ENCODE results near the gene CEL.

CEL gene

DNA sequence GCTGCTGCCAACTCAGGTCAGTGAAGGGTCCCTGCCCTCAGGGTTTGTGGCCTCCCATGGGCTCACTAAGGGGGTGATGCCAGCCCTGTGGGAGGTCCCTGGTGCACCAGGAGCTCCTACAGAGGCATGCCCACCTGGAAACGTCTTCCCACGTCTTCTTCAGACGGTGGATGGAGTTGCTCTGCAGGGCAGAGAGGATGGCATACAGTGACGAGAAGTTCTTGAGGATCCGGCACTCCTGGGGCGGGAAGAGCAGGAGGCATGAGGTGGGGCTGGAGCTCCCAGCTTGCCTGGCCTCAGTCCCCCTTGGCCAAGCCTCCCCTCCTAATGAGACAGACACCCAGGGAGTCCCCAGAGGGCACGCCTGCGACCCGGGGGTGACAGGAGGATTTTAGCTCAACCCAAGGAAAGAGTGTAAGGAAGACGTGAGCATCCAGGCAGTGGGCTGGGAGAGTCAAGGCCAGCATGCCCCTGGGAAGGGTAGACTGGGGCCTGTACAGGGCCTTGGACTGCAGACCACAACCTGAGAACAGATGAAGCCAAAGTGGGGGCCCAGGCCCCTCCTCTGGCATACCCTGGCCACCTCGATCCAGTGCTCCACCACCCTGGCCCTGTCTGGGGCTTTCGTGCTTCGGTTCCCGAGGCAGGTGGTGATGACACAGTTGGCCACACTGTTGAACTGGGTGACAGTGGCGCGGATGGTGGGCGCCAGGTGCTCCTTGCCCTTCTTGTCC is 44.9 kb downstream of the CEL start:
- DNase-seq = peak; percentile 15

DNA sequence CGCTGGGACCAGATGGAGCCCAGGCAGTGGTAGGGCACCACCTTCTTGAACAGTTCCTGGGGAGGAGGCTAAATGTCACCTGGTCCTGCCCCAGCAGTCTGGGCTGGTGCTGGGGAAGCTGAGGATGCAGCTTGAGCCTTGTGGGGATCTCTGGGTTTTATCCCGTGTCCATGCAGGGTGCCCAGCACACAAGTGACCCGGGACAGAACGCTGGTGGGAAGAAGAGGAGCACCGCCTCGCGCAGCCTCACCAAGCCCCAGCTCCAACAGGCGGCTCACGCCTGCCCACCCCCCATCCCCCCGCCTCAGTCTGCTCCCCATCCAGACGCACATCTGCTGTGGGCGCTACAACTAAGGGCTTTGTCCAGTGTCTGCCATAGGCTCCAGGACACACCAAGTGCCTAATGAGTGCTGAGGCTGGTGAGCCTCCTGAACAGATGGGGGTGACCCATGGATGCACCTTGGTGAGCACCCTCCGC is 45.5 kb downstream of the CEL start:
- no peak for DNase-seq

DNA sequence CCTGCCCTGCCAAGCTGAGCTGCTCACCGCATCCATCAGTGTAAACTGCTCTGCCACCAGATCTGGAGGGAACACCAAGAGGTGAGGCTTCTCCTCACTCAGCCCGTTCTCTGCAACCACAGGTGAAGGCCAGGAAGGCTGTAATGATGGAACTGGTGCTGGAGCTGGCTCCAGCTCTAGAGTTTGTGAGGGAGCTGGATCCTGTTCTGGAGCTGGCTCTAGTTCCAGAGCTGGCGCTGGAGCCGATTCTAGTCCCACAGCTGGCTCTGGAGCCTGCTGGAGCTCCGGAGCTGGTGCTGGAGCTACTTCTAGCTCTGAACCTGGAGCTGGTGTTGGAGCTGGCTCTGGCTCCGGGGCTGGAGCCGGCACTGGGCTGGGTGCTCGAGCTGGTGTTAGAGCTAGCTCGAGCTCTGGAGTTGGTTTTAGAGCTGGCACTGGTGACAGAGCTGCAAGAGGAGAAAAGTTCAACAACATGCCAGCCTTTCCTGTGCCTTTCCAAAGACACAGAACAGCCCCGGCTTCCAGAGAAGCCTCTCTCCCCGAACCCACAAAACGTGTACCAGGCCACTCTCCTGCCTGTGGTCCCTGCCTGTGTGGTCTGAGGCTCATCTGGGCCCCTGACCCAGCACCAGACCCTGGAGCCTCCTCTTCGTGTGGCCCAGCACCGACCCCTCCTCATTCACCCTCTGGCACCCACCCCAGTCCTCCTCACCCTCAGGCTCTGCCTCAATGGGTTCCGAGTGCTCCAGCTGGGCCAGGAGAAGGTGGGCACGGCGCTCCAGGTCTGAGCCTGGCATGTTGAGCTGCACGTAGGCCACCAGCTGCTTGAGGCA is 46.4 kb downstream of the CEL start:
- DNase-seq = no peak

DNA sequence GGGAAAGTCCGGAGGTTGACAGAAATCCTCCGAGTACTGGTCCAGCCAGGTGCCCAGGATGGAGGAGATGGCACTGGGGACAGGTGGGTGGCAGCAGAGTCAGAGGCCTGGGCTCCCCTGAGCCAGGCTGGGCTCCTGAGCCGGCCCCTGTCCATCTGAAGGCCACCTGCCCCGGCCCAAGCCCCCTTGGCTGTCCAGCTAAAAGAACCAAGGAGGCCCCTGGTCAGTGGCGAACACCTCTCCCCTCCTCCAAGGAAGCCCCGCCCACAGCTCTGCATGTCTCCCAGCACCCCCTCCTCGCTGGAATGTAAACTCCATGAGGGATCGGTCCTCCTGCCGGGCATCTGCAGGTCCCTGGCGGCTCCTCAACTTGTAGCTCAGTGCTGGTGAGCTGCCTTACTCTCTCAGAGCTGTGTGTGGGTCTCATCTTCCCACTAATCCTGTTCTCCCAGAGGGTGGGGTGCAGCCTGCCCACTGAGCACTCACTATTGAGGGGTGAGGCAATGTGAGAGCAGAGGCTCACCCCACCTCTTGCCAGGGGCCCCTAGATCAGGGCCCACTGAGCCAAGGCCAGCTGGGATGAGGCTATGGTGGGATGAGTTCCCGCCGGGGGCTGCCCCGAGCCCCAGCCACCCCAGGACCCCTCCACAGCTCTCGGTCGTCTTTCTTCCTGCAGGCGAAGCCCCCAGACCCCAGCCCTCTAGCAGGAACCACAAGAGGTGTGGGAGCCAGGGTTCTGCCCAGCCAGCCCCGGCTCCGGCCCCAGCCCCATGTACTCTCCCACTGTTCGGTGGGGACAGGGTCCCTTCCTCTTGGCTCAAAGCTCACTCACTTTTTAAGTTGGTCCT is 47.2 kb downstream of the CEL start:
- DNase-seq = no peak

DNA sequence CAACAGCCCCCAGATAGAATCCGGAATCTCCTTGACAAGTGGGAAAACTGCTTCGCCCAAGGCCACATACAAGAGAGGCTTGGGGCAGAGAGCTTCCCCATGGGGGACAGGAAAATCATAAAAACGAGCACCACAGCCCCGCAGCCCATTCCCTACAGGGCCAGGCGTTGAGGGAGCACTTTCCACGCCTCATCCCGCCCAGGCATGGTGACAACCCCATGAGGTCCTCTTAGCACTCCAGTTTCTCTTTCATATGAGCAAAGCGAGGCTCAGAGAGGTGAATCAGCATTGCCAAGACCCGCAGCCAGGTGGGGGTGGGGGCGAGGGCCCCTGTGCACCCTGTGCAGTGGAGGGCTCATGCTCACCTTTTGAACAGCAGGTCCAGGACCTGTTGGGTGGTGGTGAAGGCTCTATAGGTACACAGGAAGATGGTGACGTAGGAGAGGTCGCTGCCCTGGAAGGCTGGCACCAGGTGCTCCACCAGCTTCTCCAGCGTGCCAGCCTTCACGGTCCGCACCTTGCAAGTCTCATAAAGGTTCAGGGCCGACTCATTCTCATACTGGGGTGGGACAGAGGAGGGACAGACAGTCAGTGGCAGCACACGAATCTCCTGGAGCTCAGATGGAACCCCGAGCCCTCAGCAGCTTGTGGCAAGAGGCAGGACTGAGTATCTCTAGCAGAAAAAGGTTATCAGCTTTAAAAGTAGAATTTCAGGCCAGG is 48.3 kb downstream of the CEL start:
- no peak for DNase-seq

DNA sequence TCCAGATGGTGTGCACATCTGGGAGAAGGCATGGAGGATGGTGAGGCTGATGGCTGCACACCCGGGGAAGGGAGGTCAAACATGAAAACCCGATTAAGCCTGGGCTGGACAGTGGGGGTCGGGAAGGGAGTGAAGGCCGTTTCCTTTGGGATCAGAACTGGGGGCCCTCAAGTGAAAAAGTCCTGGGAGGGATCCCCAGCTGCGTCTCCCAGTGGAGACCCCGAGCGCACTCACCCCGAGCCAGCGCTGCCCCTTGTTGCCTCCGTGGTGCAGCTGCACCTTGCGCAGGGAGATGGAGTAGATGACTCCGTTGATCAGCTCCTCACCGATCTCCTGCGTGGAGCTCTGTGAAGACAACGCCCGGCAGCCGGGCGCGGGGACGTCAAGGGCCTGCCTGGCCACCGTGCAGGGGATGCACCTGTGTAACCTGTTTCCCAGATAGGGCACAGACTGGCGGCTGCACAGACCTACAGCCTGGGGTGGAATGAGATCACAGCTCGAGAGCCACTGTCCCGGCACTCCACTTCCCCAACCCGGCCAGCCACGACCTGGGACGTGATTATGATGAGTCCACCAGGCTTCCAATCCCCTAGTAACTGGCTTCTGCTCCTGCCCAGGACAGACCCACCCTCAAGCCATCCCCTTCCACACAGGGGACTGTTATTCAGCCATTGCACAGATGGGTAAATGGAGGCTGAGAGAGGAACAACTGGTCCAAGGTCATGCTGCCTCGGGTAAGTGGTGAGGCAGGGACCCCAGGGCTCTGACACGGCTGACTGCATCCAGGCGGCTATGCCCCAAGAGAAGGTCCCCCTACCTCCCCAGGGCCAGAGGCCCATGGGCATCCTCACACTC is 50.3 kb downstream of the CEL start:
- no peak for DNase-seq

DNA sequence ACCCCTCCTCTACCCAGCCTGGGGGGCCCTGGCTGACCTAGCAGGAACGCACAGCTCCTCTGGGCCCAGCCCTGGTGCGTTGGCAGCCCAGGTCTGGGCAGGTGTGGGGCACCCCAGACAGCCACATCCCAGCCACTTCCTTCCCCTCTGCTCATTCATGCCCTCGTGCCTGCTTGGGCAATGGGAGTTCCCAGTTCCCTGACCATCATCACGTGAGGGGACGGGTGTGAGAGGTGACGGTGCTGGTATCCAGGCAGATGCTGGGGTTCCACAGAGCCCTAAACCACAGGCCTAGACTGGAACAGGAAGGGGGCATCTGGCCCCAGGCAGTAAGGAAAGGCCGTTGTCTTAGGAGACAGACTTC is 50.9 kb downstream of the CEL start:
- DNase-seq = no peak

DNA sequence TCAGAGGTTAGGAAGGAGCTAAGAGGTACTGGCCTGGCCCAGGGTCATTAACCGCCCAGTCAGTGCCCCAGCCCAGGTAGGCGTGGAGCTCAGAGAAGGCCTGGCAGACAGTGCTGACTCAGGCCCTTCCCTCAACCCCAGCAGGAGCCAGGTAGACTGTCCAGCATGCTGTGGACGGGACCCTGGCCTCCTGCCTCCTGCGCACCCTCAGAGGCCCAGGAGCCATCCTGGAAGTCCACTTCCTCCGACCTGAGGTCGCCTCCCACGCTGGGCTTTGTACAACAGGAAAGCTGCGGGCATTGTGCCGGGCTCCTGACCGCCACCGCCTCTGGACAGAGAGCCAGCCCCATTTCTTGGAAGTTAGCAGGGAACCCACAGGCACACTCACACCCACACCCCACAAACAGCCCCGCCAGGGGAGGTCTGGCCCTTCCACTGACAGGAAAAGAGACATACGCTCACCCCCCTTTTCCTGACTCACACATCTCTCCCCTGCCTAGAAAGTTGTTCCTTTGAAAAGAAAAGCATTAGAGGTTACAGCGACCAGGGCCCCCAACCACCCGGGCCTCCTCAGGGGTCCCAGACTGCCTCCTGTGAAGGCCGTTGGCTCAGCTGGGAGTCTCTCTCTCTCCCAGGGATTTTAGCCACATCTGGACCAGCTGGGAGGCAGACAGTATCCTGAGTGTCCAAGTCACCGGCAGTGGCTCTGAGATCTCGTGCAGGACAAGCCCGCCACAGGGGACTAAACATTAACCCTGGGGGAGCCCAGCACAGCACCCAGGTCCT is 51.6 kb downstream of the CEL start:
- no peak for DNase-seq

DNA sequence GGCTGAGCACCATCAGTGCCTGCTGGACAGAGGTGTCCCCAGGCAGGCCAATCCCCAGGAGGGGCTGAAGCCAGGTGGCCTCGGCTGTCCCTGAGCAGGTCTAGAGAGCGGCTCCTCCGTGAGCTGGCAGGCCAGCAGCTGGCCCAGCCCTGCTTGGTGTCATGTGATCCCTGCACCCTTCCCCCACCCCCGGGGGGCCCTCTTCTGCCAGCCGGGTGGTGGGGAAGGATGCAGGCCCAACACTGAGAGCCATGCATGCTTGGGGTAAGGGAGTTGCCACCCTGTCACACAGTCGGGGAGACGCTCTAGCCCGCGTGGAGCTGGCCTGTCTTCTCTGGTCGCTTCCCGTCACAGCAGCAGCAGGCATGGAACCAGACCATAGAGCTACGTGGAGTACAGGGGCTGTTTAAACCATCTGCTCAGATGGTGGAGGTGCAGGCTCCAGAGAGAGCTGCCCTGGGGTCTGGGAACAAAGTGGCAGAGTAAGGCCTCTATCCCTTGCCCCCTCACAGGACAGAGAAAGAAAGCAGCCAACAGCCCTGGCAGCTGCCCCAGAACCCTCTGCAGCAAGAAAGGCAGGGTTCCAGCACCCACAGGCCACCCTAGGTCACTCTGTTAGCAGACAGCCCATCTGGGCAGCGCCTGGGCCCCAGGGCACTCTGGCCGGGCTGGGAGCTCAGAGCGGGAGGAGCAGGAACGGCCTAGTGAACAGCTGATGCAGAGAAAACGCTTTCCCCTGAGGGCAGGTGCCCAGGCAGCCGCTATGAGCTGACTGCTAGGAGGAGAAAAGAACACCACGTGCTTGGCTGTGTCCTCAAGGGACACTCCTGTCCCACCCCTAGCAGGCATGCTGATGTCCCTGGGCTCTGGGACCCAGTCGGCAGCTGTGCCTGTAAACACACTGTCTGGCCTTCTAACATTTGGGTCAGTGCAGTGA is 52.4 kb downstream of the CEL start:
- no peak for DNase-seq

DNA sequence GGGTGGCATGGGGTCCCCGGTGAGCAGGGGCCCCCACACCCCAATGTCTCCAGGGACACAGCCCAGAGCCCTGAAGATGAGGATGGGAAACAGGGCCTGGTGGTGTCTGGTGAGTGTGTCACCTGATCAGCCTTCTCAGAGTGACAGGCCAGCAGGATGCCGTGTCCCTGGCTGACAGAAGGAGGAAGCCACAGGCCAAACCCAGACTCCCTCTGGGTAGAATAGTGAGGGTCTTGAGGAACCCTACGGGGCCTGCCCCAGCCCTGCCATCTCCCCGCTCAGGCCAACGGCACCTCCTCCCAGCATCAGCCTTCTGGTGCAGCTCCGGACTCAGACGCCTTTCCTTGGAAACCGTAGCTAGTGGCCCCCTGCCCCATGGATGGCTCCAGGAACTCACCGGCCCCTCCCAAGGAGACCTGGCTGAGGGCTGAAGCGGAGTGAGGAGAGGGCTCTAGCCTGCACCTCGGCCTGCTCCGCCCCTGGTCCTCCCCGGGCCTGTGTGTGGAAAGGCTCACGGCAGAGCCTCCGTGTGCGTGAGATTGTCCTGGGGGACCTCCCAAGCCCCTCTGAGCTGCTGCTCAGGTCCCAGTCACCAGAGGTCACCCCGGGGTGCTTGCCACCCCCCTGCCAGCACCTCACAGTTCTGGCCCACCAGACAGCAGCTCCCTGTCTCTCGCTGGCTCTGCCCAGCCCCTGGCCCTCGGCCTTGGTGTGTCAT is 53.3 kb downstream of the CEL start:
- no peak for DNase-seq

DNA sequence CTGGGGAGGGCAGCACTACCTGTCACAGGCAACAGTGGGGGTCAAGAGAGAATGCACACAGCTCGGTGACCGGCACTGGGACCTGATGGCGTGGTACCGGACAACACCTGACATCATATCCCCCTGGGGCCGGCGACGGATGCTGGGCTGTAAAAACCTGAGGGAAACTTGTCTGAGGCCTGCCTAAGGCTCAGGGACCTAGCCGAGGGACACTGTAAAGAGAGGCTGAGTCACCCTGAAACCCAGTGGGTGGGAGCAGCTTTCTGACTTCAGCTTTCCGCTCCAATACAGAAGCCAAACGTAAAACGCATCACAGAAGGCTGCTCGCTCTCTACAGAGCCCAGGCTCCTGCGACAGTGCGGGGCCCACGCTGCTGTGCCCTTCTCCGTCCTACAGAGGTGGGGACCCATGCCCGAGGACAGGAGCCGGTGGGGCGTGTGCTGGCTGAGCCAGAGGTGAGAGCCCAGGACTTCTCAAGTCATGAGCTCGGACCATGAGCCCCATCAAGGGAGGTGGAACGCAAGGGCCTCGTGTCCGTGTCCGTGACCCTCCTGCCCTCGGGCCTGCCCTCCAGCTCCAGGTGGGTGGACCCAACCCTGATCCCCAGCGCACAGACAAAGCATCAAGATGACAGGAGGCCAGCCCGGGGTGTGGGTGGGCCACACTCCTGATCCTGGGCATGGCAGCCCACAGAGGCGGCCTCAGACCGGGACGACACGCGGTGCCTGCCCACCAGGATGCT is 54.0 kb downstream of the CEL start:
- DNase-seq = no peak

DNA sequence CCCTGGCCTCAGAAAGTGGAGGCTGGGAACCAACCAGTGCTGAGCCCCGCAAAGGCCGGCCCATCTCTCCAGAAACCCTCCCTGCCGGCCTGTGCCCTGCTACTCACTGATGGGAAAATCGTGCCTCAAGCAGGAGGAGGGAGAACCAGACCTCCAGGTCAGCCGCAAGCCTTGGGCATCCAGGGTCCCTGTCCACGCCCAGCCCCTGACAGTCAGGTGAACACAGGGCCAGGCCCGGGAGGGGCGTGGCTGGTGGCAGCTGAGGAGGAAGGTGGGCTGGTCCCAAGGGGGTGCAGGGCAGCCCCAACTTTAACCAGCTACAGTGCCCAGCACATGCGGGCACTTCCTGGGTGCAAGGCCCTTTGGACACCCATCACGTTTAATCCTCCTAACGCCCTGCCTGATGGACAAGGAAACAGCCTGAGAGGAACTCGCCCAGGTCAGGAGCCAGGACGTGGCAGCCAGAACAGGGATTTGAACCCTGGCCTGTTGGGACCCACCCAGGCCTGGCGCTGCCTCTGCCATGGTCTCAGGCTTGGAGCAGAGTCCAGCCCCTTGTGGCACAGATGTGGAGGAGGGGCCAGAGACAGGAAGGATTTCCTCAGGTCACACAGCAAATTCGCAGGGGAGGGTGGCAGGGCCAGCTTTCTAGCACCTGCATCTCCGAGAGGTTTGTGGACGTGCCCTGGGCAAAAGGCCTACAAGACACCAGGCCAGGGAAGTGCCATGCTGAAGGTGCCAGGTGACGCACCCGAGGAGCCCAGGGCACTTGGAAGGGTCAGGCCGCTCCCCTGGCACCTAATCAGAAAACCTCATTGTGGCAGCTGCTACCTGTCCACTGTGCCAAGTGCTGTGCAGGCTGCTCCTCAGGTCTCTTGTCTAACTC is 54.8 kb downstream of the CEL start:
- DNase-seq = no peak

DNA sequence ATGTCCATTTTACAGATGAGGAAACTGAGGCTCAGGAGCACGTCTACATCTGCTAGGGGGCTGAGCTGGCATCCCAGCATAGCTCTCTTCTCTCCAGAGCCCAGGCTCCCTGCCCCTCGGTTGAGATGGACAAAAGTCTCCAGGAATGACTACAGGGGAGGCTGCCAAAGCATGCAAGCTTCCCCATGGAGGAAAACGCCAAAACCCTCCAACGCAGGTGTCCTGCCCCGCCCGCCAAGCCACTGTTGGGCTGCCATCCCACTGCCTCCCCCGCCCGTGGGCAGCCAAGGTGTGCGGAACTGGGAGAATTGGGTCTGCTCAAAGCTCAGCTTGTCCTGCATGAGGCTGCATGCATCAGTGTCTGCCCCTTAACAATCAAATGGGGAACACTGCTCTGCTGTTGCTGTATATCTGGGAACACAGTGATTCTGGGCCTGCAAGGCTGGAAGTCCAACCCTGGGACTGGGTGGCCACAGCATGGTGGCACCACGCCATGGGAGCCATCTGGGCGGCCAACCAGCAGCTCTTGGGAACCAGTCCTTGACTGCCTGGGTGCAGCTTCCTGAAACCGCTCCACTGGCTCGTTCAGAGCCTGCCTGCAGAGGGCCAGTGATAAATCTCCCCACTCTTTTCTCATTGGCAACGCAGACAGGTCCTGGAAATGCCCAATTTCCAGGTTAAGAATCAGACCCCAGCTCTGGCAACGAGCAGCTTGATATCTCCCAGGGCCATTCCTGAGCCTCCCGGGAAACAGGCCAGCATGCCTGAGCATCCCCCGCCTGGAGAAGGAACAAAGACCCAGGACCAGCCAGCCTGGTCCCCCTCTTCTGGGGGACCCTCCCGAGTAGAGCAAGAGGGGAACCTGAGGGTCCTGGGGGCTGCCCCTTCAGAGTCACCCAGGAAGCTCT is 55.7 kb downstream of the CEL start:
- no peak for DNase-seq

DNA sequence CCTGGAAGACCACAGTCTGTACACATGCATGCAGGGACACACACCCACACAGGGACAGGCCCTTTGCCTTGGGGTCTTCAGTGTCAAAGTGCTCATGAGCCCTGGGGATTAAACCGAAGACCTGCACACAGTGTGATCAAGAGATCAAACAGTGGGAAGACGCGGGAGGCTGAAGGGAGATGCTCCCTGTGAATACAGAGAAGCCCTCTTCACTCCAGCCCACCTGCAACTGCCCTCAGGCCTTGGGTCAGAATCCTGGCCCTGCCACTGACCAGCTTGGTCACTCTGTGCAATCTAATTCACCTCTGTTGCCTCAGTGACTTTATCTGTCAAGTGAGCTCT is 56.4 kb downstream of the CEL start:
- no peak for DNase-seq

DNA sequence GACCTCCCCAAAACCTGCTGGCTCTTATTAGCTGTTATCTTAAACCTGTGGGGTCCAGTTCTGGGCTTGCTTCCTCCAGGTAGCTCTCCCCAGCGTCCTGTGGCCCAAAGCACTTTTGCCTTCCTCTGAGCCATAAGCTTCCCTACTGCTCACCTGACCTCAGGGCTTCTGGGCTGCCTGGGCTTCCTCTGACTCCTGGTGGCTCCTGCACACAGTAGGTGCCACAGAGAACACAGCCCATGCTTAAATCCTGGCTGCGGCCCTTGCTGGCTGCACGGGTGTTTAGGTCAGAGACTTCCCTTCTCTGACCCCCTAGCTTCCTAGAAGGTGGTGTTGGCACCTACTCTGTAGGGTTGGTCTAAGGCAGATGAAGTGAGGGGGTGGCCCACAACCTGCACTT is 56.8 kb downstream of the CEL start:
- DNase-seq = no peak

Measured in activated T-cell treated with anti-CD3 and anti-CD28 coated beads, Interleukin-2, amount 50 U/mL, for 1 hour (primary cell).